ENCODE results near the gene TBC1D24.
A peak's percentile ranks its signal among the peaks of the same experiment; 100 is the strongest.
"Not testable (repeated sequence)": the region's sequence is repeated elsewhere in the genome, so short reads cannot be mapped to it uniquely, and the experiment has no call there.

TBC1D24 gene

GRCh38 chr16:2532494-2533141 lies 57.7 kb downstream of the TBC1D24 start:
- Histone ChIP-seq H3K36me3 (ENCODE audit: insufficient read depth, low read length) (peaks cover 17% of the 10 kb centered on the region; the same call in 1 of the 2 replicates), H3K9me3 (ENCODE audit: insufficient read depth, low read depth, low read length) (no peaks in the 10 kb centered on the region), H3K27ac (ENCODE audit: low read depth, low read length) (peak overlapping the region; percentile 58; the same call in 1 of the 2 replicates), H3K27me3 (ENCODE audit: insufficient read depth, low read length) (no peaks in the 10 kb centered on the region), H3K4me1 (ENCODE audit: insufficient read depth, low read length) (peaks cover 6% of the 10 kb centered on the region), H3K4me3 (ENCODE audit: low read length) (peak overlapping the region; percentile 71), H3K9ac (ENCODE audit: low read depth, low read length) (peak overlapping the region; percentile 54)
- WGBS, result 7% methylated on average over 37 of the region's 37 CpGs

- H3K27ac ChIP-seq (ENCODE audit: low read depth, low read length); H3K9ac ChIP-seq (ENCODE audit: low read depth, low read length); H3K9me3 ChIP-seq (ENCODE audit: insufficient read depth, low read depth, low read length); H3K27me3 ChIP-seq (ENCODE audit: insufficient read depth, low read length); H3K4me1 ChIP-seq (ENCODE audit: insufficient read depth, low read length): not testable (repeated sequence)
- 59% methylated on average over 15 of the region's 16 CpGs for WGBS
- Histone ChIP-seq H3K4me3 (ENCODE audit: low read length) (peak overlapping the region; percentile 71), H3K36me3 (ENCODE audit: insufficient read depth, low read length) (peaks cover 11% of the 10 kb centered on the region; the same call in 1 of the 2 replicates)
Observed at GRCh38 chr16:2533142-2533755, 58.3 kb downstream of the TBC1D24 start.

GRCh38 chr16:2533912-2534311 lies 59.0 kb downstream of the TBC1D24 start:
- Histone ChIP-seq H3K36me3 (ENCODE audit: insufficient read depth, low read length) (peaks cover 4% of the 10 kb centered on the region; the same call in 1 of the 2 replicates), H3K9me3 (ENCODE audit: insufficient read depth, low read depth, low read length) (no peaks in the 10 kb centered on the region), H3K27ac (ENCODE audit: low read depth, low read length) (no peak overlapping the region), H3K4me1 (ENCODE audit: insufficient read depth, low read length) (peaks cover 6% of the 10 kb centered on the region), H3K9ac (ENCODE audit: low read depth, low read length) (no peak overlapping the region), H3K27me3 (ENCODE audit: insufficient read depth, low read length) (no peaks in the 10 kb centered on the region), H3K4me3 (ENCODE audit: low read length) (no peak overlapping the region)
- 94% methylated on average over 10 of the region's 11 CpGs for WGBS

DNA sequence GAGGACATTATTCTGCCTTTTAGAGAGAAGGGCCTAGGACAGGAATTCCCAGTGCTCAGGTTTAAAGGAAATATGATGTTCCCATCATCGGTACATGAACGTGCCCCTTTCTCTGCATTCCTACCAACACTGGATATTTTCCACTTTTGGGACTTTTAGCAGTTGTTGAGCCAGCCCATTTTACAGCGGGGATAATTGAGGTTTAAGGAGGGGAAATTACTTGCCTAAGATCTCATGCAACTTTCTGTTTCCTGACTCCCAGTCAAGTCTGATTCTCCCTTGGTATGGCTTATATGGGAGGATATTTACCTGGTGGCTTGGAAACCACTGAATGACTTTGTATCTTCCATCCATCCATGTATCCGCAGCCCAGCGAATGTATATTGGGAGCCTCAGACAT lies 59.4 kb downstream of the TBC1D24 start:
- H3K27me3 ChIP-seq (ENCODE audit: insufficient read depth, low read length); H3K9ac ChIP-seq (ENCODE audit: low read depth, low read length); H3K9me3 ChIP-seq (ENCODE audit: insufficient read depth, low read depth, low read length); H3K4me1 ChIP-seq (ENCODE audit: insufficient read depth, low read length); H3K36me3 ChIP-seq (ENCODE audit: insufficient read depth, low read length); H3K27ac ChIP-seq (ENCODE audit: low read depth, low read length); H3K4me3 ChIP-seq (ENCODE audit: low read length): not testable (repeated sequence)
- WGBS, result 93% methylated on average over 5 of the region's 5 CpGs

GRCh38 chr16:2535625-2536013 lies 60.7 kb downstream of the TBC1D24 start:
- Histone ChIP-seq H3K9ac (ENCODE audit: low read depth, low read length) (no peak overlapping the region), H3K9me3 (ENCODE audit: insufficient read depth, low read depth, low read length) (no peaks in the 10 kb centered on the region), H3K27me3 (ENCODE audit: insufficient read depth, low read length) (no peaks in the 10 kb centered on the region), H3K4me3 (ENCODE audit: low read length) (no peak overlapping the region), H3K4me1 (ENCODE audit: insufficient read depth, low read length) (peaks cover 6% of the 10 kb centered on the region), H3K27ac (ENCODE audit: low read depth, low read length) (no peak overlapping the region), H3K36me3 (ENCODE audit: insufficient read depth, low read length) (no peaks in the 10 kb centered on the region)
- WGBS, result 86% methylated on average over 9 of the region's 9 CpGs

DNA sequence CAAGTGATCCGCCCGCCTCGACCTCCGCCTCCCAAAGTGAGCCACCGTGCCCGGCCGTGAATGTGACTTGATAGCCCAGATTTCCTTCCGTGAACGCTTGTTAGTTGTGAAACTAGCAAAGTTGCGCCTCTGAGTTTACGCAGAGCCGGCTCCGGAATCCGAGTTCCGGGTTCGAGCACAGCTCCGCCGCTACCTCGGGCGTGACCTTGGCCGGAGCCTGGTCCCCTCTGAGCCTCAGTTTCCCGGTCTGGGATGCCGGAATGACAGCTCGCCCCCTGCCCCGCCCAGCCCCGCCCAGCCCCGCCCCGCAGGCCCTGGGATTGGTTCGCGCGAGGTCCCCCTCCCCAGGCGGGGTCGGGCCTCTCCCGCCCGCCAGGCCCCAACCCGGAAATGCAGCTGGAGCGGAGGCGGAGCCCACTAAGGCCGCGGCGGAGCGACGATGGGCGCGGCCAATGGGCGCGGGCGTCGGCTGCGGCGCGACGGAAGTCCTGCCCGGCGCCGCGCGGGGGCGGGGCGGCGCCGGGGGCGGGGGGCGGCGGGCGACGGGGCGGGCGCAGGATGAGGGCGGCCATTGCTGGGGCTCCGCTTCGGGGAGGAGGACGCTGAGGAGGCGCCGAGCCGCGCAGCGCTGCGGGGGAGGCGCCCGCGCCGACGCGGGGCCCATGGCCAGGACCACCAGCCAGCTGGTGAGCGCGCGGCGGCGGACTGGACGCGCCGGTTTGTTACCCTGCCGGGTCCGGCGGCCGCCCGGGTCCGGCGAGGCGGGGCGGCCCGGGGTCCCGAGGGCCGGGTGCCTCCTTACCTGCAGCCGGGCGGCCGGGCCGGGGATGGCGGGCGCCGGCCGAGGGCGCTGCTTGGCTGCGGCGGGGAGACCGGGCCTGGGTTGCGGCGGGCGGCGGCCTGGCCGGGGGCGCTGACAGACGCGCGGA lies 62.8 kb downstream of the TBC1D24 start, which contains the start of gene PDPK1:
Gene PDPK1, plus strand, starts transcription at position 571 of the 929 bp plus-strand sequence. Its CDS starts 92 bp downstream, at position 663.
- H3K4me3 ChIP-seq (ENCODE audit: low read length), result peak within 1 kb of the TSS; percentile 75
- H3K4me1 ChIP-seq (ENCODE audit: insufficient read depth, low read length), result no peaks in the 10 kb centered on the region
- H3K9ac ChIP-seq (ENCODE audit: low read depth, low read length), result peak within 1 kb of the TSS; percentile 77
- peak within 1 kb of the TSS; percentile 64; the same call in 1 of the 2 replicates for H3K27ac ChIP-seq (ENCODE audit: low read depth, low read length)
- H3K27me3 ChIP-seq (ENCODE audit: insufficient read depth, low read length), result no peaks in the 10 kb centered on the region
- no peaks in the 10 kb centered on the region for H3K9me3 ChIP-seq (ENCODE audit: insufficient read depth, low read depth, low read length)
- no peaks in the 10 kb centered on the region for H3K36me3 ChIP-seq (ENCODE audit: insufficient read depth, low read length)
- 1% methylated on average over 120 of the region's 126 CpGs for WGBS

DNA sequence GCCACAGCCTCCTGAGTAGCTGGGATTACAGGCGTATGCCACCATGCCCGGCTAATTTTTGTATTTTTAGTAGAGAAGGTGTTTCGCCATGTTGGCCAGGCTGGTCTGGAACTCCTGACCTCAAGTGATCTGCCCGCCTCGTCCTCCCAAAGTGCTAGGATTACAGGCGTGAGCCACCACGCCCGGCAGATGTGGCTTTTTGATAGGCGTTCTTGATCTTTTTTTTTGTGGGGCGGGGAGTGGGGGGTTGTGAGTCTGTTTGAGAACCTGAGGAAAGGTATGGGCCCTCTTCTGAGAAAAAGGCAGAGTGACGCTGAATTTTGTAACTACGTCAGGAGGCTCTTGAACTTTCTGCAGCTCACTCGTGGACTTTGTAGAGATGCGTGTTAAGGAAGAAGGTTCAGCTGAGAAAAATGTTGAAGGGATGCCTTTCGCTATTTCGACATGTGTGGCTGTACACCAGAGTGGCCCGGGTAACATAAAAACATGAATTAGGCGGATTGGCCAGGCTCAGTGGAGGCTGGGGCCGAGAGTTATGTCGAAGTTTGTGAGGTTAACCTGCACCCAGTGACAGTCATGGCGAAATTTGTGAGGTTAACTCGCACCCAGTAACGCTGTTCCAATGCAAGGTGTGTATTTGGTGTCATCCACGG lies 64.4 kb downstream of the TBC1D24 start:
- H3K27ac ChIP-seq (ENCODE audit: low read depth, low read length), result not testable (repeated sequence)

GRCh38 chr16:2539845-2540458 lies 65.0 kb downstream of the TBC1D24 start:
- H3K9ac ChIP-seq (ENCODE audit: low read depth, low read length); H3K27ac ChIP-seq (ENCODE audit: low read depth, low read length); H3K27me3 ChIP-seq (ENCODE audit: insufficient read depth, low read length); H3K4me1 ChIP-seq (ENCODE audit: insufficient read depth, low read length); H3K36me3 ChIP-seq (ENCODE audit: insufficient read depth, low read length); H3K9me3 ChIP-seq (ENCODE audit: insufficient read depth, low read depth, low read length); H3K4me3 ChIP-seq (ENCODE audit: low read length): not testable (repeated sequence)
- 78% methylated on average over 14 of the region's 14 CpGs for WGBS

More for the DNA sequence above, 64.4 kb downstream of the TBC1D24 start:
- H3K9me3 ChIP-seq (ENCODE audit: insufficient read depth, low read depth, low read length); H3K4me1 ChIP-seq (ENCODE audit: insufficient read depth, low read length); H3K9ac ChIP-seq (ENCODE audit: low read depth, low read length); H3K4me3 ChIP-seq (ENCODE audit: low read length); H3K36me3 ChIP-seq (ENCODE audit: insufficient read depth, low read length); H3K27me3 ChIP-seq (ENCODE audit: insufficient read depth, low read length): not testable (repeated sequence)
- WGBS, result 94% methylated on average over 24 of the region's 24 CpGs

DNA sequence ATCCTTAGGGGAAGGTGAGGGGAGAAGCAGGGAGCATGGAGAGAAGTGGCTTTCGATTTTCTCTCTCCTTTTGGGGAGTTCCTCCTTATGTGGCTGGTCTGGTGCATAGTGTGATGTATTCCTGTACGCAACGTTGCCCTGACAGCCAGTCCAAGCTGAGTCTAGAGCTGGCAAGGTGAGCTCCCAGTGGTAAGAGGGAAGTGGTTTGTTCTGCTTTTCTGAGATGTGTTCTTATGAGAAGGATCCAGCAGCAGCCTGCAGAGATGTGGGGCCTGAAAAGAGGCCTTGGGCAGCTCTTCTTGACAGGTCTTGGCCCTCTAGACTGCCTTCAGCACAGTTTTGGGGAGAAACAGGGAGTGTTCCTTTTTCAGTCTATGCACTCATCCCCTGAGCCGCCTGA lies 66.0 kb downstream of the TBC1D24 start:
- H3K36me3 ChIP-seq (ENCODE audit: insufficient read depth, low read length); H3K9ac ChIP-seq (ENCODE audit: low read depth, low read length); H3K9me3 ChIP-seq (ENCODE audit: insufficient read depth, low read depth, low read length); H3K27me3 ChIP-seq (ENCODE audit: insufficient read depth, low read length); H3K4me1 ChIP-seq (ENCODE audit: insufficient read depth, low read length); H3K4me3 ChIP-seq (ENCODE audit: low read length); H3K27ac ChIP-seq (ENCODE audit: low read depth, low read length): not testable (repeated sequence)
- 98% methylated on average over 3 of the region's 4 CpGs for WGBS

DNA sequence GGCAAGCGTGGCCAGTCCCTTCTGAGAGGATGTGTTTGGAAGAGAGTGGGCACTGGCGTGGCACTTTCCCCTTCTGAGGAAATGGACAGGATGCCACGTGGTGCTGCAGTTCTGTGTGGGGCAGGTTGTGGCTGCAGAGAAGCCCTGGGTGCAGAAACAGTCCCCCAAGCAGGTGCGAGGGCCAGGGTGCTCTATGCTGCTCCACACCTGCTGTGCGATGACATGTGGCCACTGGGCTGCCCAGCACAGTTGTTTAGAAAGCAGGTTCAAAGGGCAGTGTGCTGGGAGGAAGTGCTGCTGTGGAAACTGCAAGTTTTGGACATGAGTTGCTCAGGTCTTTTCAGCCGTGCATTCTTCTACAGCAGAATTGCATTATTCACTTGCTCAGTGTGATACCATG lies 66.5 kb downstream of the TBC1D24 start:
- H3K27ac ChIP-seq (ENCODE audit: low read depth, low read length); H3K4me1 ChIP-seq (ENCODE audit: insufficient read depth, low read length); H3K4me3 ChIP-seq (ENCODE audit: low read length); H3K9me3 ChIP-seq (ENCODE audit: insufficient read depth, low read depth, low read length); H3K27me3 ChIP-seq (ENCODE audit: insufficient read depth, low read length); H3K9ac ChIP-seq (ENCODE audit: low read depth, low read length); H3K36me3 ChIP-seq (ENCODE audit: insufficient read depth, low read length): not testable (repeated sequence)
- WGBS, result 90% methylated on average over 6 of the region's 6 CpGs
